WERI-Rb-1 (cell line): Measurements from ENCODE around the gene PPEF2.

Experiments
- DNase-seq: peaks from one replicate; pipeline ENCODE4 v3.0.0-alpha.2; 2020
- H3K27ac ChIP-seq: fragments of 250-450 bp; sonication (Bioruptor Pico); 2 replicates; pipeline ENCODE4 v1.5.1; 2020; ENCODE audit warnings: mild to moderate bottlenecking, moderate library complexity
- H3K27me3 ChIP-seq: fragments of 250-450 bp; sonication (Bioruptor Pico); 2 replicates; pipeline ENCODE4 v1.5.1; 2021; ENCODE audit warnings: mild to moderate bottlenecking, low read depth, moderate library complexity; ENCODE audit not compliant: insufficient read depth, severe bottlenecking
- H3K36me3 ChIP-seq: fragments of 250-450 bp; sonication (Bioruptor Pico); 2 replicates; pipeline ENCODE4 v1.5.1; 2020; ENCODE audit warnings: mild to moderate bottlenecking, moderate library complexity
- H3K4me3 ChIP-seq: 2 replicates; pipeline ENCODE4 v1.5.1; 2011; ENCODE audit warnings: low read depth, mild to moderate bottlenecking, control low read depth, low read length
- H3K9me3 ChIP-seq: fragments of 250-450 bp; sonication (Bioruptor Pico); 2 replicates; pipeline ENCODE4 v1.5.1; 2021; ENCODE audit warnings: mild to moderate bottlenecking, moderate library complexity; ENCODE audit not compliant: severe bottlenecking
- CTCF ChIP-seq: IDR thresholded peaks from 2 replicates; pipeline ENCODE4 v1.5.1; 2011; ENCODE audit warnings: low read depth, mild to moderate bottlenecking, control low read depth, inconsistent platforms, low read length

Gene PPEF2

GRCh38 chr4:75841641-75842520, 60.4 kb downstream of the PPEF2 start:
- no peak overlapping the region for H3K4me3 ChIP-seq
- no peak overlapping the region for H3K27ac ChIP-seq
- no peaks in the 10 kb centered on the region for H3K9me3 ChIP-seq
- no peaks in the 10 kb centered on the region for H3K36me3 ChIP-seq
- H3K27me3 ChIP-seq, result no peaks in the 10 kb centered on the region
- TF ChIP-seq CTCF, result no peak
- no peak for DNase-seq

- Histone ChIP-seq H3K27me3 (no peaks in the 10 kb centered on the region), H3K9me3 (no peaks in the 10 kb centered on the region), H3K27ac (no peak overlapping the region), H3K36me3 (no peaks in the 10 kb centered on the region), H3K4me3 (no peak overlapping the region)
- no peak for DNase-seq
- TF ChIP-seq CTCF, result no peak
Measured at GRCh38 chr4:75834772-75835154, 67.5 kb downstream of the PPEF2 start.

GRCh38 chr4:75834095-75834771, 68.0 kb downstream of the PPEF2 start:
- Histone ChIP-seq H3K36me3 (no peaks in the 10 kb centered on the region), H3K27me3 (no peaks in the 10 kb centered on the region), H3K9me3 (no peaks in the 10 kb centered on the region), H3K4me3 (no peak overlapping the region), H3K27ac (no peak overlapping the region)
- no peak for DNase-seq
- no peak for TF ChIP-seq CTCF

- Histone ChIP-seq H3K4me3 (no peak overlapping the region), H3K27ac (no peak overlapping the region), H3K36me3 (no peaks in the 10 kb centered on the region), H3K9me3 (no peaks in the 10 kb centered on the region), H3K27me3 (no peaks in the 10 kb centered on the region)
- DNase-seq, result no peak
- TF ChIP-seq CTCF, result no peak
Measured at GRCh38 chr4:75831856-75832405, 70.3 kb downstream of the PPEF2 start.

GRCh38 chr4:75830906-75831305, 71.3 kb downstream of the PPEF2 start:
- no peak for TF ChIP-seq CTCF
- no peak for DNase-seq

More at GRCh38 chr4:75830906-75831305, 71.3 kb downstream of the PPEF2 start:
- Histone ChIP-seq H3K4me3 (no peak overlapping the region), H3K9me3 (no peaks in the 10 kb centered on the region), H3K36me3 (no peaks in the 10 kb centered on the region), H3K27ac (no peak overlapping the region), H3K27me3 (no peaks in the 10 kb centered on the region)
